ENCODE data around the gene TBC1D24. TPM values are rescaled to one million over a fixed set of nuclear protein-coding genes. Genes with fewer than 3 reads are reported as not detected.

The TBC1D24 gene
- total RNA-seq, 1 donor from 2014 or later, result 15.4 TPM

DNA sequence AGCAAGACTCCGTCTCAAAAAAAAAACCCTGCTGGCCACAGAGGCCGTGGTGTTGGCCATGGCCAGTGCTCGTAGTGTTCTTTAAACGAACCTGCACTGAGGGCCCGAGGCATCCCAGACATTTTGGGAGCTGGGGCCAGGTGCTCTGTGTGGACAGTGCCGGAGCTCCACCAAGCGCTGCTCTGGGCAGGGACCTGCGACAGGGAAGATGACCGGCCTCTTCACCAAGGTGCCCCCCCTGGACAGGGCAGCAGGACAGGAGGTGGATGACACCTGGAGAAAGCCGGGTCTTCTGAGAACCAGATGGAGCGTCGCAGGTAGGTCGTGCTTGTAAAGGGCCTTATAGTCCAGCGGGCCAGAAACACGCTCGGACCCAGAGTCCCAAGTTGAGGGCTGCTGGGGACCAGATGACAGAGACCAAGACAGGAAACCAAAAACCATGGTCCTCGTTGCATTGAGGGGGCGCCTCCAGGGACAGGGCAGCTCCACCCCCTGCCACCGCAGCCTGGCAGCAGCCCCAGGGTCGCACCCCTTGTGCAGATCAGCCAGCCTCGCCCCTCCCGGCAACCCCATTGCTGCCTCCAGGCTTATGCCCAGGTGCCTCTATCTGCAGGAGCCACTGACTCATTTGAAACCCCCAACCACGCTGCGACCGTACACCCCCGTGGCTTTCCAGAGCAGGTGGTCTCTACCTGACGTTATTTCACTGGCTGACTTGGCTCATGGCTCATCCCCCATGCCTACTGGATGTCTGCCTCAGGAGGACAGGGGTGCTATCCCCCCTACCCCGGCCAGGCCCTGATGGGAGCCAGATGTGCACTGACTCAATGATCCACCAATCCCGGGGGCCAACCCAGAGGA, 8.0 kb upstream of the TBC1D24 start:
- intact Hi-C loops (cut with micrococcal nuclease), result no loop called here
- ATAC-seq, result no peak
- no peak for DNase-seq

DNA sequence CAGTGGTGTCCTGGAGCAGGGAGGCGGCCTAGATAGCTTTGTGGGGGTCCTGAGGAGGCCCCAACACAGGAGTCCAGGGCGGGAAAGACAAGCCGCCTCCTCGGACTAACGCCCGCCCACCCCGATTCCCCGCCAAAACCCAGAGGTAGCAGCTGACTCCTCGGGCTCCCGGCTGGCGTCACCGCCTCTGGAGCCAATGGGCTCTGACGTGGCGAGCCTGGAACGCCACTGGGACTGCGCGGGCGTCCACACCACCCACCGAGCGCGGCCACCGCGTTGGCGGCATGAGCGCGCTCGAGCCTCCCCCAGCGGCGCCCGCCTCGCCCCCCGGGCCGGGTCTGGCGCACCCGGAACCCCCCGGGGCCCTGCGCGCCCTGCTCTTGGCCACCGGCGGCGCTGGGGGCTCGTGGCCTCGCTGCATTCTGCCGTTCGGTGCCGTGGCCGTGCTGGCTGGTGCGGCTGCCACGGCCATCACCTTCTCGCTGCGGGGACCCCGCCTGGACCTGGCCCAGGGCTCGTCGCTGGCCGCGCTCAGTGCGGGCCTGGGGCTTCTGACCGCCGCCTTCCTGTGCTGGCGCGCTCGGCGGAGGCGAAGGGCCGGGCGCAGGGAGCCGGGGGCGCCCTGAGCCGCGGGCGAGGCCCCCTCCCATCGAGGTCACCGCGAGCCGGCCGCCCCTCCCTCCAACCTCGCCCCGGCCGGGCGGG, 7.2 kb upstream of the TBC1D24 start:
- DNase-seq, result peak; percentile 88
- ATAC-seq, result peak; percentile 83
- intact Hi-C loops (cut with micrococcal nuclease), result no loop called here

DNA sequence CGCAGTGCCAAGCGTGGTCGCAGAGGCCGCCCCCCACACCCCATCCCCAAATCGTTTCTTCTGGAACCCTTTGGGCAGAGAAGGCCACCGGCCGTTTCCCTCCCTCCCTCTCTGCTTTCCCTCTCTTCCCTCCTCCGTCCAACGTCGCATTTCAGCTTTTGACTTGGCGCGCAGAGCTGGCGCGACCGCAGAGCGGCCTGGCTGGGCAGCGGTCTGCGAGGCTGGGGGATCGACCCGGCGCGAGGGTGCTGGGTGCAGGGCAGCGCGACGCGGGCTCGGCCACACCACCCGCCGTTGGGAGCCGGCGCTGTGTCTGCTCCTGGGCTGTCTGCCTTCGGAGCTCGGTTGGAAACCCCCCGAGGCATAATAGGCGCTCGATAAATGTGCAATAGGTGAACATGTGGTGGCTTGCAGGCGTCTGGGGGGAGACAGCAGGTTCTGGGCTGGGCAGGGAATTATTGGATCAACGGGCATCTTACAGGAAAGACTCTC, 6.6 kb upstream of the TBC1D24 start:
- peak; percentile 47 for DNase-seq
- ATAC-seq, result peak; percentile 12
- intact Hi-C loops (cut with micrococcal nuclease), result no loop called here

DNA sequence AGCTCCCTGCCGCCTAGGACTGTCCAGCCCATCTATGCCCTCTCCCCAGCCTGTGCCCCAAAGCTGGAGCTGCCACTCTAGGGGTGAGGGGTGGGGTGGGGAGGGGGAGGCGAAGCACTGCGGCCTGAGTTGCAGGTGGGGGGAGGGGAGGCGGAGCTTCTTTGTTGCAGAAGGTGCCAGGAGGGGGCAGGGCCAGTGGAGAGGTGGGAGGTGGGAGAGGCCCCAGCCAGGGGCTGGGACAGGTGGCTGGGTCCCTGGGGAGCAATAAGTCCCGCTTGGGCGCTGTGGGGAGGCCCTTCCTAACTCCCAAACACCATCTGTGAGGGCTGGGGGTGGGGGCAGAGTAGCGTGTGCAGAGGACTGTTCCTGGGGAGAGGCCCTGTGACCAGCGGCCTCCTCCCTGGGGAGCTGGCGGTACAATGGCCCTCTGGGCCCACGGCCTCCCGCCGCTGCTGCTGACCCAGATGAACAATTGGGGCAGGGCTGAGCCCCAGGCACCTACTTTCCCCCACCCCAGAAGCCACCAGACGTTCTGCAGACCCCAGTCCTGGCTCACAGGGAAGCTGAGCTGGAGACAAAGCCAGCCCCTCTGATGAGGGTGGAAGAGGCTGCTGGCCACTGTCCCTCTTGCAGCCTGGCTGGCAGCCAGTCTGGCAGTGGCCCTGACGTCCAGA, 6.1 kb upstream of the TBC1D24 start:
- ATAC-seq (no peak), DNase-seq (peak; percentile 52)
- intact Hi-C loops (cut with micrococcal nuclease), result no loop called here

DNA sequence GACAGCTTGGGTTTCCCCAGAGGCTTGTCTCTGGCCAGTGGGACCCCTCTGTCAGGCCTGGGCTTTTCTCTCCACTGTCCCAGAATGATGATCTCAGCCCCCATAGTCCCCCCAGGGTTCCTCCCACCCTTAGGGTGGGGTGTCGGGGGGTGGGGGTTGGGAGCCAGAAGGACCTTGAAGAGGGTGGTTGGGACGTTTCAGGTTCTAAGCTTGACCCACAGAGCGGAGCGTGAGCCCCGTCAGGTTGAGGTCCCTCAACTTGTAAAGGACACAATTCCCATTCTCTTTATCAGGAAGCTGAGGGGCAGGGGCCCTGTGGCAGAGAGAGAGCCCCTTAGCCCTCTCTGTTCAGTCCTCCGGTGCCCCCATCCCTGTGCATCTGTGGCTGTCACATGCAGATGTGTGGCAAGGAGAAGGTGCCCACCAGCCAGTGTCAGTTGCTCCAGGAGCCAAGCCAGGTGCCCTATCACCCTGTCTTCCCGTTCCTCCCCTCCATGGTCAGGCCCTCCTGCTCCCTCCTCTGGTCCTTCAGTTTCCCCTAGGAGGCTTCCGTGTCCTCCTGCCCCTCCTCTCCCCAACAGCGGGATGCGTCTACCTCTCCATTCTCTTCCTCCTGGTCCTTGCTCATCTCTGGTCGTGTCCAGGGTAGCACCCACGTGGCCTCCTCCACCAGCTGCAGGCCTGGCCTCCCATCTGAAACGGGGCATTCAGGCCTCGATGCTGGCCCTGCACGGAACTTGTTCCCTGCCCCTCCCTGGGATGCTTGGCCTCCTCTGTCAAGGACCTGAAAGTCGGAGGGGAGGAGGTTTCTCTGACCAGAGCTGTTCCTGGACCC, 5.3 kb upstream of the TBC1D24 start:
- no peak for DNase-seq
- no peak for ATAC-seq
- intact Hi-C loops (cut with micrococcal nuclease), result no loop called here

DNA sequence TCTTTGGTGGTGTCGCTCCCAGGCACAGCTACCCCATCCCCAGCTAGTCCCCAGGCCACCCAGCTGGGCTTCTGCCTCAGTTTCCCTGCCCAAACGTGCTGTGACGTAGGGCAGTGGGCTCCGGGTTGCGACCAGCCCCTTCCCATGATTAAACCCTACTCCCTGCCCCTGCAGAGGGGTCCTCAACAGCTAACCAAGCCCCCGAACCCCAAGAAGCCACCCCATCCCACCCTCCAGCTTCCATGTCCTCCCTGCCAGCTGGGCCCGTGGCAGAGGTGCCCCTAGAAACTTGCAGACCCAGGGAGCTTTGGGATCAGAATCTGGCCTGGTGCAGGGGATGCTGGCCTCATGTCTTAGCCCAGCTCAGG, 4.7 kb upstream of the TBC1D24 start:
- ATAC-seq, result no peak
- no peak for DNase-seq
- intact Hi-C loops (cut with micrococcal nuclease), result no loop called here

DNA sequence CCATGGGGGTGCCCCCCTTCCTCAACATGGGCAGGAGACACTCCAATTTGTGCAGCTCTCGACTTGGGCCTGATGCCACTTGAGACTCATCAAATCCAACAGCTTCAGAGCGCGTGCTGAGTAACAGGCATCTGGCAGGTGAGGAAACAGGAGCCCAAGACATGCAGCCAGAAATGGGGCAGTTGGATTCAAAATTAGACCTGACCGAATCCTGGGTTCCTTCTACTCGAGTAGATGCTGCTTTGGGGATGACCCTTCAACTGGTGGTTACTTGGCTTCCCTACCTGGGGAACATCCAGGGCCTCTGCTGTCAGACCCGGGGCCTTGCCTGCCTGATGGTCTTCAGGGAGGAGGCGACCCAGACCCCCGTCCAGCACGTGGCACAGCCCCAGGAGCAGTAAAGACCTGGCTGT, 4.3 kb upstream of the TBC1D24 start:
- ATAC-seq (no peak), DNase-seq (no peak)
- intact Hi-C loops (cut with micrococcal nuclease), result no loop called here

DNA sequence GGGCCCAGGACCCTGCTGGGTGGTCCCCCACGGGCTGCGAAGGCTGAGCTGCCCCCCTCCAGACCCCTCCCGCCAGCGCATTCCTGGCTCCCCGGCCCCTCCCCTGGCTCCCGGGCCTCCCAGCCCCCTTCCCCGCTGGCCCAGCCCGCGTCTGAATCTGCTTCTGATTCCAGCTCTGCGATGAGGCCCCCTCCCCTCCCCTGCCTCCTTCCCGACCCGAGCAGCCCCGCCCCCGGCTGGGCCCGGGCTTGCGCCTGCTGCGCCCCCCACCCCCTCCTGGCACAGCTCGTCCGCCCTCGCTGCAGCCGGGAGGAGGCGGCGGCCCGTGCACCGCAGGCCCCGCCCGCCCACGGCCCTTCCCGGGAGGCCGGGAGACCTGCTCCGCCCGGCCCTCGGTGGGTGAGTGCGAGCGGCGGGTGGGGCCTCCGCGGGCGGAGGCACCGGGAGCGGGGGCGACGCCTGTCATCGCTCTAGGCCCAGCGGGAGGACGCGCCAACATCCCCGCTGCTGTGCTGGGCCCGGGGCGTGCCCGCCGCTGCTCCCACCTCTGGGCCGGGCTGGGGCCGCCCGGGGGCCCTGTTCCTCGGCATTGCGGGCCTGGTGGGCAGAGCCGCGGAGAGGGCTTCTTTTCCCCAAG, 3.8 kb upstream of the TBC1D24 start, which contains the start of gene NTN3:
Gene NTN3 (plus strand): TSS at position 282 of the 637 bp plus-strand sequence. CDS start 405 bp downstream, outside the sequence.
- no peak for ATAC-seq
- DNase-seq, result peak; percentile 50
- intact Hi-C loops (cut with micrococcal nuclease), result no loop called here

DNA sequence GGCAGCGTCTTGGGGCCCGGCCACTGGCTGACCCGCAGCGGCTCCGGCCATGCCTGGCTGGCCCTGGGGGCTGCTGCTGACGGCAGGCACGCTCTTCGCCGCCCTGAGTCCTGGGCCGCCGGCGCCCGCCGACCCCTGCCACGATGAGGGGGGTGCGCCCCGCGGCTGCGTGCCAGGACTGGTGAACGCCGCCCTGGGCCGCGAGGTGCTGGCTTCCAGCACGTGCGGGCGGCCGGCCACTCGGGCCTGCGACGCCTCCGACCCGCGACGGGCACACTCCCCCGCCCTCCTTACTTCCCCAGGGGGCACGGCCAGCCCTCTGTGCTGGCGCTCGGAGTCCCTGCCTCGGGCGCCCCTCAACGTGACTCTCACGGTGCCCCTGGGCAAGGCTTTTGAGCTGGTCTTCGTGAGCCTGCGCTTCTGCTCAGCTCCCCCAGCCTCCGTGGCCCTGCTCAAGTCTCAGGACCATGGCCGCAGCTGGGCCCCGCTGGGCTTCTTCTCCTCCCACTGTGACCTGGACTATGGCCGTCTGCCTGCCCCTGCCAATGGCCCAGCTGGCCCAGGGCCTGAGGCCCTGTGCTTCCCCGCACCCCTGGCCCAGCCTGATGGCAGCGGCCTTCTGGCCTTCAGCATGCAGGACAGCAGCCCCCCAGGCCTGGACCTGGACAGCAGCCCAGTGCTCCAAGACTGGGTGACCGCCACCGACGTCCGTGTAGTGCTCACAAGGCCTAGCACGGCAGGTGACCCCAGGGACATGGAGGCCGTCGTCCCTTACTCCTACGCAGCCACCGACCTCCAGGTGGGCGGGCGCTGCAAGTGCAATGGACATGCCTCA, 3.1 kb upstream of the TBC1D24 start:
- no peak for DNase-seq
- intact Hi-C loops (cut with micrococcal nuclease), result no loop called here
- no peak for ATAC-seq

DNA sequence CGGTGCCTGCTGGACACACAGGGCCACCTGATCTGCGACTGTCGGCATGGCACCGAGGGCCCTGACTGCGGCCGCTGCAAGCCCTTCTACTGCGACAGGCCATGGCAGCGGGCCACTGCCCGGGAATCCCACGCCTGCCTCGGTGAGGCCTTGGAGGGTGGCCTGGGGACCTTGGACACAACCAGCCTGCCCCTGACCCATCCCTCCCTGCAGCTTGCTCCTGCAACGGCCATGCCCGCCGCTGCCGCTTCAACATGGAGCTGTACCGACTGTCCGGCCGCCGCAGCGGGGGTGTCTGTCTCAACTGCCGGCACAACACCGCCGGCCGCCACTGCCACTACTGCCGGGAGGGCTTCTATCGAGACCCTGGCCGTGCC, 2.5 kb upstream of the TBC1D24 start:
- no peak for ATAC-seq
- intact Hi-C loops (cut with micrococcal nuclease), result no loop called here
- DNase-seq, result no peak

DNA sequence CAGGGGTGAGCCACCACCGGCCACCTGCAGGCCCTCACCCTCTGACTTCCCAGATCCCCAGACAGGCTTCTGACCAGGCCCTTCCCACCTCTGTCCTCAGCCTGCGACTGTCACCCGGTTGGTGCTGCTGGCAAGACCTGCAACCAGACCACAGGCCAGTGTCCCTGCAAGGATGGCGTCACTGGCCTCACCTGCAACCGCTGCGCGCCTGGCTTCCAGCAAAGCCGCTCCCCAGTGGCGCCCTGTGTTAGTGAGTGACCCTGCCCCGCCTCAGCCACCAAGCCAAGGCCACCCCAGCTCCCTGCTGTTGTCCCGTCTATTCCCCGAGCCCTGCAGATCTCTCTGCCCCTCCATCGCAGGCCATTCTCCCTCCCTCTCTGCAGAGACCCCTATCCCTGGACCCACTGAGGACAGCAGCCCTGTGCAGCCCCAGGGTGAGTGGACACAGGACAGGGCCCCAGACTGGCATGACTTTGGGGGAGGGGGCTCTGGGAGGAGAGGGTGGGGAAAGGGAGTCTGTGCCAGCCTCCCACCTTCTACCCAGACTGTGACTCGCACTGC, 2.0 kb upstream of the TBC1D24 start:
- DNase-seq (no peak), ATAC-seq (no peak)
- intact Hi-C loops (cut with micrococcal nuclease), result no loop called here

DNA sequence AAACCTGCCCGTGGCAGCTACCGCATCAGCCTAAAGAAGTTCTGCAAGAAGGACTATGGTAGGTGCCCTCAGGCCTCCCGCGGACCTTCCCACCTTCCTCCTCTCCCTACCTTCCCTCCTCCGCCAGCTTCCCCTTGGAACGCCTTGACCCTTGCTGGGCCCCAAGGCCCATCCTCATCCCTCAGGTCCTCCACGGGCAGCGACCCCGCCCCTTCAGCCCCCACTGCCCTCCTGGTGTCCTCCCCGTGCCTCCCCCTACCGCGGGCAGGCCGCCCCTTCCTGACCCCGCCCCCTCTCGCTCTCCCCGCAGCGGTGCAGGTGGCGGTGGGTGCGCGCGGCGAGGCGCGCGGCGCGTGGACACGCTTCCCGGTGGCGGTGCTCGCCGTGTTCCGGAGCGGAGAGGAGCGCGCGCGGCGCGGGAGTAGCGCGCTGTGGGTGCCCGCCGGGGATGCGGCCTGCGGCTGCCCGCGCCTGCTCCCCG, 1.4 kb upstream of the TBC1D24 start:
- intact Hi-C loops (cut with micrococcal nuclease), result no loop called here
- ATAC-seq (no peak), DNase-seq (no peak)

DNA sequence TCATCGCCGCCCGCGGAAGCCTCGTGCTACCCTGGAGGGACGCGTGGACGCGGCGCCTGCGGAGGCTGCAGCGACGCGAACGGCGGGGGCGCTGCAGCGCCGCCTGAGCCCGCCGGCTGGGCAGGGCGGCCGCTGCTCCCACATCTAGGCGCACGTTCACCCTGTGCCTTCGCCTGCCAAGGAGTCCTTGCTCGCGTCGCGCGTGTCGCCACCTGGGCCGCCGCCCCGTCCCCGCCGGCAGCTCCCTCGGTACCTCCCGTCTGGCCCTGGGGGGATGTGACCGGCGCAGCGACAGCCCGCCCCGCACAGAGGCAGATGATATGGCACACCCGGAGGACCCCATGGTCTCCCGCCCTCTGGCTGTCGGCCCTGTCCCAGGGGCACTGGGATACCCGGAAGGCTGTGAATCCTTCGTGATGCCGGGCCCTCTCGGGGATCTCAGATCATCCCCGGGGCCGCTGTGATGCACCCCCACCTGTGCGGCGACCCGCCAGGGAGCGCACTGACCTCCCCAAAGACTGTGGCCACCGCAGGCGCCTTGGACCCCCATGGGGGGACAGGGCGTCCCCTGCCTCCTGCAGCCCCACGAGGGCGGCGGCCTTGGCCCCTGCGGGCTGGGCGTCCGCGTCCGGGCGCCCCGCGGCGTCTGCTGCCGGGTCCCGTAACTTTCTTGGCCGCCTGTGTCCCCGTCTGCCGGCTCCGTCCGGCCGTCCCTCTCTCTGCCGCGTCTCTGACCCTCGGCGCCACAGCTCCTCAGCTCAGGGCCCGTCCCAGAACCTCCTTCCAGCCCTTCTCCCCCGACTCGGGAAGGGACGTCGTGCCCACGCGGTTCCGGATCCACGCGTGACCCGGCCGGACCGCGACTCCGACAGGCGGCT, 689 bp upstream of the TBC1D24 start:
- ATAC-seq (peak; percentile 79), DNase-seq (peak; percentile 80)
- intact Hi-C loops (cut with micrococcal nuclease), result no loop called here

DNA sequence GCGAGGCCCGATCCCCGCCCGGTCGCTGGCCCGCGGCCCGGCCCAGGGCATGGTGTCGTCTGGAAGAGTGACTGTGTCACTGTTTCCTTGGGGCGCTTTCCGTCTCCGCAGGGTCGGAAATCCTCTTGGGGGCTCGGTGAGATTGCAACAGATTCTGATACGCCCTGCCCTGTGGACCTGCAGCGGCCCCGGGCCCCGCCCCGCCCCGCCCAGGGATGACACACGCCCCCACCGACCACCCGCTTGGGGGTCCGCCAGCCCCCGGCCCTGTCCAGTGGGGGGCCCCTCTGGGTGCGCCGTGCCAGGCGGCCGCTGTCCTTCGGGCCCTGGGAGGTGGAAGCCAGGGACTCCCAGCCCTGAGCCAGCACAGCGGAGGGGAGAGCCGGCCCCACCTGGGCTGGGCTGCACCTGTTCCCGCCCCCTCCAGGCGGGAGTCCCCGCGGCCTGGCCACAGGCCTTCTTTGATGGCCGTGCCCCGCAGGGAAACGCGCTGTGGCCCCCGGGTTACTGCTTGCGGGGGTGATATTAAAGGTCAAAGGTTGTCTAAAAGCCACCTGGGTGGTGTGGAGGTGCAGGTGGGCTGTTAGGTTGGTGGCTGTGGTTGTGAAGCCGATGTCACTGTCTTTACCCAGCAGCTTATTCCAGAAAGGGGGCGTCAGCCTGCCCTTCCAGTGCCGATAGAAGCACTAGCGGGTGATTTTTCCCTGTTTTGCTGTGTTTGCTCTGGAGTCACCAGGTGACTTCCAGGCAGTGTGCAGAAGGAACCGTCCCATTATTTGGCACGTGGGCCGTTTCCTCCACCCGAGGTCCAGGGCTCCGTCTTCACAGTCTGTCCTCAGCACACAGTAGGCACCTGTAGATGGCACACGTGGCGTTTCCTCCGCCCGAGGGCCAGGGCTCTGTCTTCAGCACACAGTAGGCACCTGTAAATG, 752 bp downstream of the TBC1D24 start:
- intact Hi-C loops (cut with micrococcal nuclease), result no loop called here
- DNase-seq, result peak; percentile 47
- ATAC-seq, result no peak

DNA sequence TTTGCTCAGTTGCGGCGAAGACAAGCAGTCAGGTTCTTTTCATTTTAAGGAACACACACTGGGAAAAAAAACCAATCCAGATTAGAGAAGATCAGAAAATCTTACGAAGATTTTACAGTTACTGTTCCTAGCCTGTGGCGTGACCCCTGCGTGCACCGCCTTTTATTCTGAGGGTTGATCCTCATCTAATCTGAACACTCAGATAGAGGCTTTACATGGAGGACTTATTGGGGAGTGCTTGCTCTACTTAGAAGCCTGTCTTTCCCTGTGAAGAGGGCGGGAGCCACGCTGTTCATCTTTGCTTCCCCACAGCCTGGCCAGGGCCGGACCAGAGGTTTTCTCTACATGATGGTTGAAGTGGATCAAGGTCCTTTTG, 1.4 kb downstream of the TBC1D24 start:
- DNase-seq, result no peak
- intact Hi-C loops (cut with micrococcal nuclease), result no loop called here
- no peak for ATAC-seq
